Panc1 (cell line): ENCODE results near the gene MED12L. TPM values are rescaled to one million over a fixed set of nuclear protein-coding genes. Genes with fewer than 3 reads are reported as not detected.
"Not testable (repeated sequence)": the region's sequence is repeated elsewhere in the genome, so short reads cannot be mapped to it uniquely, and the experiment has no call there.

ENCODE experiments used
- ATAC-seq: fragments of 200-7000 bp; cut with Tn5 transposase; 2 replicates; pipeline ENCODE4 v1.9.1; 2020; ENCODE audit warnings: mild to moderate bottlenecking, moderate library complexity
- BruUV-seq: library from RNA; stranded (reverse); fragments of 400-500 nt; replicated peaks from 2 replicates; lab custom pipeline; 2021; lab: Mats Ljungman, UMichigan
- CTCF ChIA-PET: fragments of 300-600 bp; sonication (Branson Sonifier 250); formaldehyde crosslinking; loops from one replicate; lab custom pipeline; 2022; ENCODE audit warnings: antibody characterized with exemption; lab: Charles Lee
- POLR2A ChIA-PET: fragments of 300-600 bp; sonication (Branson Sonifier 250); formaldehyde crosslinking; loops from one replicate; lab custom pipeline; 2022; ENCODE audit warnings: antibody characterized with exemption; lab: Charles Lee
- DNase-seq: peaks from one replicate; pipeline ENCODE4 v3.0.0-alpha.2; 2010; ENCODE audit warnings: low read depth, low spot score
- H3K27ac ChIP-seq: 2 replicates; pipeline ENCODE4 v1.5.1; 2011; ENCODE audit warnings: mild to moderate bottlenecking, low read length, inconsistent platforms
- H3K27me3 ChIP-seq: fragments of 200-500 bp; sonication (Bioruptor generic); 2 replicates; pipeline ENCODE4 v1.6.0; 2014; ENCODE audit warnings: low read length, inconsistent platforms; ENCODE audit not compliant: control insufficient read depth, insufficient read depth
- H3K36me3 ChIP-seq: fragments of 200-500 bp; sonication (Bioruptor generic); 2 replicates; pipeline ENCODE4 v1.5.1; 2014; ENCODE audit warnings: inconsistent platforms, mild to moderate bottlenecking, low read length, moderate library complexity; ENCODE audit not compliant: control insufficient read depth, insufficient read depth
- H3K4me1 ChIP-seq: 2 replicates; pipeline ENCODE4 v1.5.1; 2011; ENCODE audit warnings: inconsistent platforms, mild to moderate bottlenecking, low read length, moderate library complexity; ENCODE audit not compliant: control insufficient read depth, insufficient read depth
- H3K4me3 ChIP-seq, 2 experiments: 2 replicates each; pipeline ENCODE4 v1.5.1; 2011 to 2012; ENCODE audit warnings: low read depth in 2 of 2, low read length in 2 of 2, mild to moderate bottlenecking in 2 of 2, inconsistent platforms in 1 of 2, moderate library complexity in 1 of 2
- H3K9me3 ChIP-seq: fragments of 200-500 bp; sonication (Bioruptor generic); 2 replicates; pipeline ENCODE4 v1.5.1; 2014; ENCODE audit warnings: low read depth, mild to moderate bottlenecking, inconsistent platforms, low read length, moderate library complexity; ENCODE audit not compliant: control insufficient read depth, insufficient read depth
- CTCF ChIP-seq: fragments of 450-650 bp; IDR thresholded peaks from 2 replicates; pipeline ENCODE4 v1.5.1; 2017; ENCODE audit warnings: mild to moderate bottlenecking
- POLR2AphosphoS5 ChIP-seq: IDR thresholded peaks from 2 replicates; pipeline ENCODE4 v1.6.1; 2012; ENCODE audit warnings: mild to moderate bottlenecking, low read depth, low read length, moderate library complexity
- REST ChIP-seq, 2 experiments: IDR thresholded peaks; 2 replicates each; pipeline ENCODE4 v1.6.1; 2011 to 2012; ENCODE audit warnings: low read depth in 2 of 2, control low read depth in 1 of 2, low read length in 1 of 2, mild to moderate bottlenecking in 1 of 2, moderate library complexity in 1 of 2; ENCODE audit not compliant: insufficient read depth in 1 of 2
- TCF7L2 ChIP-seq: IDR thresholded peaks from 2 replicates; pipeline ENCODE4 v1.6.1; 2011; ENCODE audit warnings: mild to moderate bottlenecking, low read depth, low read length, inconsistent platforms
- in situ Hi-C: cut with HindIII; loops from 2 replicates; pipeline ENCODE4 v1.10.0; 2016; ENCODE audit warnings: low sequenced_read_pairs, low pct_unique_long_range_greater_than_20kb
- intact Hi-C: fragments of 100-400 bp; cut with micrococcal nuclease; formaldehyde crosslinking; loops from one replicate; pipeline ENCODE4 v1.10.0; 2022; ENCODE audit not compliant: unreplicated experiment
- total RNA-seq: library from RNA; stranded (reverse); gene quantifications from one replicate; pipeline ENCODE4 v1.2.1, GENCODE V29; 2021; ENCODE audit not compliant: unreplicated experiment

MED12L gene
- total RNA-seq, 1 experiment from 2014 or later = 2.8 TPM

DNA sequence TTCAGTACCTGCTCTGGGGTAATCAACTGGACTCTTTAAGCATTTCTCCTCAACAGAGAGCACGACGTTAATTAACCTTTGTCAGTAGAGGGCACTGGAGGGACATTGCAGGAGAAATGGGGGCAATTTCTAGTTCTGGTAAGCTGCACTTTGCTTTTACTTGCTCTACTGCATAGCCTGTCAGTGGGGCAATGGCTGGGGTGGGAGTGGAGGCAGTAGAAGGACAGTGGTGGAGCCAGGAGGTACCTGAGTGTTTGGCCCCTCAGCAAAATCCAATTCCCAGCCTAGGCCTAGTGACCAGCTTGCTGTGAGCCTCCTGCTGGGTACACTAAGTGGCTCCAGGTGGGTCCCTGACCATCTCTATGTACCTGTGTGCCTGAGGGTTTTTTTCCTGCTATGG, 18.3 kb upstream of the MED12L start:
- TF ChIP-seq REST (IDR thresholded peaks at IDR 0.05; ENCODE audit: insufficient read depth in 1 of 2, low read depth in 2 of 2, low read length in 1 of 2) (no peak), POLR2AphosphoS5 (no peak), CTCF (peak; percentile 82)
- H3K9me3 ChIP-seq = no peaks in the 10 kb centered on the region
- ChIA-PET POLR2A (interaction anchor here (0.6 kb wide), 1 partner anchor 18 kb away, joined by 3 read pairs; the partner anchor contains the start of gene MED12L), CTCF (no interaction called here)
- H3K4me3 ChIP-seq = no peak overlapping the region
- intact Hi-C loops (loop anchor here (2.0 kb wide), 1 partner anchor 80 kb away; no protein-coding TSS in a partner anchor), in situ Hi-C loops (no loop called here)
- no peaks in the 10 kb centered on the region for H3K4me1 ChIP-seq
- peaks cover 6% of the 10 kb centered on the region; the same call in 1 of the 2 replicates for H3K27me3 ChIP-seq
- no peak for DNase-seq
- peak; percentile 73 for ATAC-seq
- BruUV-seq = no TSS peak
- H3K36me3 ChIP-seq = no peaks in the 10 kb centered on the region
- no peak overlapping the region for H3K27ac ChIP-seq

DNA sequence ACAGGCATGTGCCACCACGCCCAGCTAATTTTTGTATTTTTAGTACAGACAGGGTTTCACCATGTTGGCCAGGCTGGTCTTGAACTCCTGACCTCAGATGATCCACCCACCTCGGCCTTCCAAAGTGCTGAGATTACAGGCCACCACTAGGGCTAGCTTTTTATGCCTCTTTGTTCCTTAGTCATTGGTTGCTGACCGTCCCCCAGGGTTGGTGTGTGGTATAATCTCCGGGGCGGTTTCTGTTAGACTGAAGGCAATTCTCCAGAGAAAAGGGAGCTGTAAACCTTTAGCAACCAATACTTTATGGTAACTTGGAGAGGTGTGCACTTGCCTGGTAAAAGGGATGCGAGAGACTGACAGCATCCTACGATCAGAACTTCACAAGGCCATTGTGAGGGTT, 12.6 kb upstream of the MED12L start:
- peaks cover 15% of the 10 kb centered on the region for H3K27me3 ChIP-seq
- H3K9me3 ChIP-seq, H3K27ac ChIP-seq, BruUV-seq, CTCF ChIA-PET, DNase-seq, intact Hi-C loops, ATAC-seq, H3K36me3 ChIP-seq, in situ Hi-C loops, H3K4me3 ChIP-seq, H3K4me1 ChIP-seq: not testable (repeated sequence)
- POLR2A ChIA-PET = interaction anchor here (0.5 kb wide), 1 partner anchor 459 kb away, joined by 14 read pairs; no protein-coding TSS in a partner anchor

GRCh38 chr3:151074256-151074655, 11.2 kb upstream of the MED12L start:
- H3K27ac ChIP-seq = no peak overlapping the region
- no peaks in the 10 kb centered on the region for H3K36me3 ChIP-seq
- H3K4me3 ChIP-seq = no peak overlapping the region
- intact Hi-C loops = no loop called here
- ChIA-PET CTCF (no interaction called here), POLR2A (no interaction called here)
- peaks cover 23% of the 10 kb centered on the region for H3K27me3 ChIP-seq
- DNase-seq (no peak), ATAC-seq (no peak)
- TF ChIP-seq REST (IDR thresholded peaks at IDR 0.05; ENCODE audit: insufficient read depth in 1 of 2, low read depth in 2 of 2, low read length in 1 of 2) (no peak), POLR2AphosphoS5 (no peak), CTCF (no peak), TCF7L2 (no peak)
- in situ Hi-C loops = no loop called here
- no TSS peak for BruUV-seq
- no peaks in the 10 kb centered on the region for H3K9me3 ChIP-seq
- H3K4me1 ChIP-seq = no peaks in the 10 kb centered on the region
